Fibroblast of skin of left biceps (primary cell): ENCODE results near the gene EEF1AKMT4.
A peak's percentile ranks its signal among the peaks of the same experiment; 100 is the strongest.
"Not testable (repeated sequence)": the region's sequence is repeated elsewhere in the genome, so short reads cannot be mapped to it uniquely, and the experiment has no call there.

Experiments
- DNase-seq, 2 experiments: peaks; one replicate each; pipeline ENCODE4 v3.0.0-alpha.2; 2013; ENCODE audit warnings: low read depth in 2 of 2

Gene EEF1AKMT4

DNA sequence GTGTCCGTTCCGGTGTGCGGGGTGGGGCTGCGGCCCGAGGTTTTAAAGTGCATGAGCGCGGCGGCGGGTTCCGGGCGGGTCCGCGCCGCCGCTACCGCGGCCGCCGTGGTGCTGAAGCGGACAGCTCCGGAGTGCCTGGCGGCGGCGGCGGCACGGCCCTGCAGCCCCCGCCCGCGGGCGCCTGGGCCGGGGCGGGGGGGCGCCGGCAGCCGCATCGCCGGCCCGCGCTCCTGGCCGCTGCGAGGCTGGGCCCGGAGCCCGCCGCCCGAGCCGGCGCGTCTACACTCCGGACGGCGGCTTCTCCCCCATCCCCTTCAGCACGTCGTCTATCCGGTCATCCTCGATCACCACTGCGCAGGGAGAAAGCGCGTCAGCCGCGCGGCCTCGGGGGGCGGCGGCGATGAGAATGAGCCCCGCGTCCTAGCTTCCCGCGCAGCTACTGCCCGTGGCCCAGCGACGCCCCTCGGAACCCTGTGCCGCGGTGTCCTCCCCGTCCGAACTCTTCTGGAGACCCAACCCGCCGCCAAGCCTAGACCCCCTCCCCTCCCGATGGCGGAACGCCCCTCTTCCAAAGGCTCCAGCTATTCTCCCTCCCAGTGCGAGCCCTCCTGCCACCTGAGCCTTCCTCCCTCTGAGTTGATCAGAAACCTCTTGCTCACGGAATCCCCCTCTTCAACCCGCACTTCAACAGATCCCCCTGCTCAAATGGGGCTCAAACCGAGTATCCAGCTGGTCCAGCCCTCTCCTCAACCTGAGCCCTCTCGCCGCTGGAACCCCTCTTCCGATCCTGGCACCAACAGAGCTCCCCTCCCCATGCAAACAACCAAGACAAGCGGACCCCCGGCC lies 10.6 kb downstream of the EEF1AKMT4 start:
- DNase-seq: no peak

DNA sequence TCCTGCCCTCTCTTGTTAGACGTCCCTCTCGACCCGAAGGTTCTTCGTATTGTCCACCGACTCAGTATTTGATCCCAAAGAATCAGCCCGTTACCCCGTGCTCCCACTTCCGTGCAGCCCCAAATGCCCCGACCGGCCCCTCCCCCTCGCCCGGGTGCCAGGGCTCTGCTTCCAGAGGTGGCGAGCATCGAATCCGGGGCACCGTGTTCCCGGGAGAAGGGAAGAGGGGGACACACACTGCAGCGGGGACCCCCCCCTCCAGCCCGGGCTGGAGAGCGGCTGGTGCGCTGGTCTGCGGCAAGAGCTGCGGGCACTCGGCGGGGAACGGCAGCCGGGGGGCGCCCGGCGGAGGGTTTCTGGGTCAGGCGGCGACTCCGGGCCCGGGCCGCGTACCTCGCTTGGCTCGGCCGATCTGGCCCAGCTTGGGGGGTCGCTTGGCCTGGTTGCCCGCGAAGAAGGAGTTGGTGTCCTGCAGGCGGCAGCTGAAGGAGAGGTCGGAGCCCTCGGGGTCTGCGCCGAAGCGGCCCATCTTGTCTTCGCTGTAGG lies 11.3 kb downstream of the EEF1AKMT4 start:
- DNase-seq: no peak

DNA sequence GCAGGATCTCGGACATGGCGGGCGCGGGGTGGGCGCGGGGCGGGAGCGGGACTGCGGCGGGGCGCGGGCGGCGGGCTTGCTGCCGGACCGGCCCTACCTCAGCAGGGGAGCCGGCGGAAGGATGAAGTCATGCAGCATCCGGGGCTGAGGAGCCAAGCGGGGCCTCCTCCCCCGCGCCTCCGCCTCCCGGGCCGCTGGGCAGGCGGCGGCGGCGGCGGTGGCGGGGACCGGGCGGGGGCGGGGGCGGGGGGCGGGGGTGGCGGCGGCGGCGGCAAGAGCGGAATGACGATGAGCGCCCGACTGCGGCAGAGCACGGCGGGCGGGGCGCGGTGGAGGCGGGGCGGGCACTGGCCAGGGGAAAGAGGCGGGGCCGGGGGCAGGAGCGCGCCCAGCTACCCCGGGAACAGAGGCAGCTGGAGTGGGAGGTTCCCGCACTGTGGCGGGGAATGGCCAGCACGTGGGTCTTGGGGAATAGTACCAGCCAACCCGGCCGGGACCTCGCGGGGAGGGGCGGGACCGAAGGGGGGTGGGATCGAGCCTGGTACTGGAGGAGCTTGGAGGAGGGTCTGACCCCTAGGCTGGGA lies 11.9 kb downstream of the EEF1AKMT4 start, which contains the start of gene CAMK2N2:
CAMK2N2 (minus strand) TSS at position 284 of the 584 bp plus-strand sequence; CDS start at position 16, 268 bp downstream.
- DNase-seq: no peak

DNA sequence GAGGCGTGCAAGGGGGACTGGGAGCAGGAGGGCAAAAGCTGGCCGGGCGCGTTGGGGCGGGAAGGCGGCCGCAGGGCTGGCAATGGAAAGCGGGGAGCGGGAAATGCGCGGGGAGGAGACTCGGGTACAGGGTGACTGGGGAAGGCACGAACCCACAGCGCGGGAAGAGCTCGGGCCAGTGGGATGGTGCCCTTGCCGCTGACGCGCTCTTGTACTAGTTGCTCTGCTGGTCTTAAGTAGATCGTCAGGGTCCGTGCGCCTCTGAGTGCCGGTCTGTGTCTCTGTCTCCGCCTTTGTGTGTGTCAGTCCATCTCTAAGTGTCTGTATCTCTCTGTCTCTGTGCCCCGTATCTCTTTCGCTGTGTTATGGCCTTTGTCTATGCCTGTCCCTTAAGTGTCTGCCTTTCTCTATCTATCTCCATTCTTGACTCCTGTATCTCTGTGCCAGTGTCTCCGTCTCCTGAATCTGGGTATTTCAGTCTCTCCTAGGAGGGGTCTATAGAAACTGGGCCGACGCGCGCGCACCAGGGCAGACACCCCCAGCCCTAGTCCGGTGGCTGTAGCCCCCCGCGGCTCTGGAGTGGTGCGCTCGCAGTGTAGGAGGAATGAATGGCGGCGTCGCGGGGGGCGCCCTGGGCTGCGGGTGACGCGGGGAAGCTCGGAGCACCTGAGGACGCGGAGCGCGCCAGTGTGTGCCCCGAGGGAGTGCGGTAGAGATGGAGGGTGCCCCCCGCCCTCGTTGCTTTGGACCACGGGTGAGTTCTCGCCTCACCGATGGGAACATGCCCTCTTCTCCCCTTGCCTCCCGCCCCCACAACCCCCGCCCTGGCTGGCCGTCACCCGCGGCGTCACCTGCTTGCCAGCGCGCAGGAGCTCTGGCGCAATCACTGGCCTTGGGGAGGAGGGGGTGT lies 12.6 kb downstream of the EEF1AKMT4 start:
- no peak for DNase-seq

DNA sequence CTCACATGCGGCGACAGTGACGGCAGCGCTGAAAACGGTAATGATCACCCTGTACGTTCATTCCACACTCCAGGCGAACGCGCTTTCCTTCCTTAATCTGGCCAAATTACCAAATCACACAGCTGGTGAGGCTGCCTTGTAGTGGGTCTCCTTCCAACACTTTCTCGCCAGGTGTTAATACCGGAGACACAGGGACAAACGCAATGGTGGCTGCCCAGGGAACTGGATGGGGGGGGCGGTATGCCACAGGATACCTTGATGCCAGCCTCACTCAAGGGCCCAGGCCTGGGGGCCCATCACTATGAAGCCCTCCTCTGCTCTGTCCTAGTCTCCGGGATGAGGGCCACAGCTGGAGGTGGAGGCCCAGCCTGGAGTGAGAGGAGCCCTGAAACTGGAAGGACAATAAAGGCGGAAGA lies 13.3 kb downstream of the EEF1AKMT4 start:
- DNase-seq: no peak

DNA sequence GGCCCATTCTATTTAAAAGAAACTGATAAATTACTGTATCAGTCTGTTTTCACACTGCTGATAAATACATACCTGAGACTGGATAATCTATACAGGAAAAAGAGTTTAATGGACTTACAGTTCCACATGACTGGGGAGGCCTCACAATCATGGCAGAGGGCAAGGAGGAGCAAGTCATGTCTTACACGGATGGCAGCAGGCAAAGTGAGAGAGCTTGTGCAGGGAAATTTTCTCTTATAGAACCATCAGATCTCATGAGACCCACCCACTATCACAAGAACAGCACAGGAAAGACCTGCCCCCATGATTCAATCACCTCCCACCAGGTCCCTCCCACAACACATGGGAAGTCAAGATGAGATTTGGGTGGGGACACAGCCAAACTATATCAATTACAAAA lies 17.8 kb downstream of the EEF1AKMT4 start:
- DNase-seq: not testable (repeated sequence)

DNA sequence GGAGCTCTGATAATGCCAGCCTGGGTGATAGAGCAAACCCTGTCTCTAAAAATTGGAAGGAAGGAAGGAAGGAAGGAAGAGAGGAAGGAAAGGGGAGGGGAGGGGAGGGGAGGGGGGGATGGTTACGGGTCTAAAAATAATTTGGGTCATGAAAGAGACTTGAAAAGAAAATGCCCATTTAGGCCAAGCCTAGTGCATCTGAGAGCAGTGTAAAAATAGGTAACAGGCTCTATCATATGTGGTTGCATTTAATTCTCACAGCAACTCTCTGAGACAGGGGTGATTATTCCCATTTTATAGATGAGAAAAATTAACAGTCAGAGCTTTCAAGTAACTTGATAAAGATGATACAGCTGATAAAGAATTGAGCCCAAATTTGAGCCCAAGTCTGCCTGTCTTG lies 22.8 kb downstream of the EEF1AKMT4 start:
- no peak for DNase-seq

DNA sequence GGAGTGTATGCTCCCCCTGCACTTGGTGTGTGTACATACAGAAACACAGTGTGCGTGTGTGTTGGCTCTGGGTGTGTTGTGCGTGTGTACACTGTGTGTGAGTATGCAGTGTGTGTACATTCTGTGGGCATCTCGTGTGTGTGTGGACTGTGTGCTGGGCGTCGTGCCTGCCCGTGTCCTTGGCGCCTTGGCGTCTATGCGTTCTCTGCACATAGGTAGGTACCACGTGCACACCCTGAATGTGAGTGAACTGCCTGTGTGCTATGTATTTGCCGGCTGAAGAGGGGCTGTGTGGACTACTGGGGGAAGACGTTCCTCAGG lies 25.9 kb downstream of the EEF1AKMT4 start:
- no peak for DNase-seq

DNA sequence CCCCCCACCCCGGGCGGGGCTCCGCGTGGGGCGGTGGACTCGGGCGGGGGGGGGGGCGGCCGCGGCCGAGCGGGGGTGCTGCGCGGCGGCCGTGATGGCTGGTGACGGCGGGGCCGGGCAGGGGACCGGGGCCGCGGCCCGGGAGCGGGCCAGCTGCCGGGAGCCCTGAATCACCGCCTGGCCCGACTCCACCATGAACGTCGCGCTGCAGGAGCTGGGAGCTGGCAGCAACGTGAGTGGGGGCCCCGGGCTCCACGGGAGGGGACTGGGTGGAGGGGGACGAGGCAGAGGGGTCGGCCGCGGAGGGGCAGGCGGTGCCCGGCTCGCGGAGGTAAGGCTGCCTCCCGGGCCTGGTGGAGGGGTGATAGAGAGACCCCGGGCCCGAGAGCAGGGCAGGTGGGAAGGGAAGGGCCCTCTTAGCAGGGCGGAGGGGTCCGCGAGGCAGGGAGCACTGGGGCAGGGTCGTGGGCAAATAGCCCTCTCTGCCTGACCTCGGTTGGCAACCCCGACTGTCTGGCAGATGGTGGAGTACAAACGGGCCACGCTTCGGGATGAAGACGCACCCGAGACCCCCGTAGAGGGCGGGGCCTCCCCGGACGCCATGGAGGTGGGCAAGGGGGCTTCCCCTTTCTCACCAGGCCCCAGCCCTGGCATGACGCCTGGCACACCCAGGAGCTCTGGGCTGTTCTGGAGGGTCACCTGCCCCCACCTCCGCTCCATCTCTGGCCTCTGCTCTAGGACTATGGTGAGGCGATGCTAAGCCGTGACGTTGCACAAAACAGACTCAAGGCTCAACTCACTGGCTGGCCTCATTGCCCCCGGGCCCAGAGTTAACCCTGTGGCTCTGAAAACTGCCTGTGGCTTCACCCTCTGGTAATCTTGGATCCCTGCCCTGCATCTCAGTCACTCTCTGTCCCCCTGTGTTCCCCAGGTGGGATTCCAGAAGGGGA lies 26.8 kb downstream of the EEF1AKMT4 start, which contains the start of gene ECE2:
ECE2 (plus strand) TSS at position 62 of the 950 bp plus-strand sequence; CDS start at position 194, 132 bp downstream.
- DNase-seq: no peak

DNA sequence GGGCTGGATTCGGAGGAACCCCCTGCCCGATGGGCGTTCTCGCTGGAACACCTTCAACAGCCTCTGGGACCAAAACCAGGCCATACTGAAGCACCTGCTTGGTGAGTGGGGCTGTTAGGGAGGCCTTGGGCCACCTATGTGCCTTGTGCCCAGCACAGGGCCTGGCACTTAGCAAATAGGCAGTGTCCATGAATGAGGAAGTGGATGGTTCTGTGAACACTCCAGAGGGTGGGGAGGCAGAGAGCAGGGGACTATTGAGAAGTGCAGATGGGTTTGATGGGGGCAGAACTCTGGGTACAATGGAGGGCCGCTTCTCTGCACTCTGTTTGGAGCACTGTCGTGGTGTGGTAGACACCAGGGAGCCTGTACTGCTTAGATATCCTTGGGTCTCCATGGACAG lies 27.9 kb downstream of the EEF1AKMT4 start:
- no peak for DNase-seq

DNA sequence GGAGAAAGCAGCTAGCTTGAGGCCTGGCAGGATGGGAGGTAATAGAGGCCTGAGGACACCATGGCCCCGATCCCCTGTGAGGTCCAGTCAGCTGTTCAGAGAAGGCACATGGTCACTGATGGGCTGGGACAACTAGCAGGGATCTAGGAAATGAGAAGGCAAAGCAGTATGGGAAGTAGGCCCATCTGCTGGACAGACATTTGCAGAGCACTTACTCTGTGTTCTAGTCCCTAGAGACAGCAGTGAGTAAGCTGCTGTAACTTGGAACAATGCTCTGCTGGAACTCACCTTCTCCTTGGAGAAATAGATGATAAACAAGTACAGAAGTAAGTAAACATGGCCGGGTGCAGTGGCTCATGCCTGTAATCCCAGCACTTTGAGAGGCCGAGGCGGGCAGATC lies 33.5 kb downstream of the EEF1AKMT4 start:
- no peak for DNase-seq

DNA sequence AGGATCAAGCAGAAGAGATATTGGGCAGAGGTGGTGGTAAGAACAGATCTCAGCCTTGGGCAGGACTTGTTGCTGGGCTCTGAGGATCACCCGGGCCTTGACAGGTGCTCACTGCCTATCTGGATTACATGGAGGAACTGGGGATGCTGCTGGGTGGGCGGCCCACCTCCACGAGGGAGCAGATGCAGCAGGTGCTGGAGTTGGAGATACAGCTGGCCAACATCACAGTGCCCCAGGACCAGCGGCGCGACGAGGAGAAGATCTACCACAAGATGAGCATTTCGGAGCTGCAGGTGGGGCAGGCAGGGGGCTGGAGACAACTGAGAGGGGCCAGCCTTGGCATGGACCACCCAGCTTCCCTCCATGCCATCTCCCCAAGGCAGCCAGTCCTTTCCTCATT lies 34.2 kb downstream of the EEF1AKMT4 start:
- DNase-seq: no peak

DNA sequence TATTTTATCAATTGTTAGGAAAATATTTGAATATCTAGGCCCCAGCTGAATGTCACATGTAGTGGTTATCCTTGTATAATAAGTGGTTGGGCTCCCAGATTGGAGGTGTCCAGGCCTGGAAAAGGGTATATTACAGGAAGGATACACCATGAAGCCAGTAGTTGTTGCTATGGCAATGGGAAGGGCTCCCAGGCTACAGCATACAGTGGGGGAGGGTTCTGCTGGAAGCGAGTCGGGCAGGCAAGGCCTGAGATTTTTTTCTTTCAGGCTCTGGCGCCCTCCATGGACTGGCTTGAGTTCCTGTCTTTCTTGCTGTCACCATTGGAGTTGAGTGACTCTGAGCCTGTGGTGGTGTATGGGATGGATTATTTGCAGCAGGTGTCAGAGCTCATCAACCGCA lies 35.2 kb downstream of the EEF1AKMT4 start:
- DNase-seq: peak; percentile 13 to 23

DNA sequence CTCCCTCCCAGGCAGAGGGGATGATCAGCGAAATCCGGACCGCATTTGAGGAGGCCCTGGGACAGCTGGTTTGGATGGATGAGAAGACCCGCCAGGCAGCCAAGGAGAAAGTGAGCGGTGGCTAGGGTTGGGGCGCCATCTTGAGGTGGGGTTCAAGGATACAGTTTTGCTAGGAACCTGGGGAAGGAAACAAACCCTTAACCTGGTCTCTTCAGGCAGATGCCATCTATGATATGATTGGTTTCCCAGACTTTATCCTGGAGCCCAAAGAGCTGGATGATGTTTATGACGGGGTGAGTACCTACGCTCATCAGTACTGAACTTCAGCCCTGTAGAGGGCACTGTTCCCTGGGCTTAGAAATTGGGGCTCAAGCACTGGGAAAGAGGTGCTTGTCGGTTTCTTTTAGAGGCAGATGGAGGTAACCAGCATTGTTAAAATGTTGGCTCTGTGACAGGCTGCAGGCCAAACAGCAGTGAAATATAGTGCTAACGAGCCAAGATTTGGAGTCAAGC lies 40.0 kb downstream of the EEF1AKMT4 start:
- DNase-seq: no peak

DNA sequence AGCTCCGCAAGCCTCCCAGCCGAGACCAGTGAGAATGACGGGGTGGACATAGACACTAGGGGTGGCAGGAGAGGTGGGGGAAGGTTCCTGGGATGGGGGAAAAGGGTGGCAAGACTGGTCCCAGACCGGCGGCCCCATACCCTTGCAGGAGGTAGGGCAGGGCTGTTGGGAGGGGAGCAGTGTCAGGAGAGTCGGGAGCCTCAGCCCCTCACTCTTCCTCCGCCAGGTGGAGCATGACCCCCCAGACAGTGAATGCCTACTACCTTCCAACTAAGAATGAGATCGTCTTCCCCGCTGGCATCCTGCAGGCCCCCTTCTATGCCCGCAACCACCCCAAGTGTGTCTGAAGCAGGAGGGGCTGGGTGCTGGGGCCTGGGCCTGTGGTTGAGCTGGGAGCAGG lies 40.9 kb downstream of the EEF1AKMT4 start:
- no peak for DNase-seq

DNA sequence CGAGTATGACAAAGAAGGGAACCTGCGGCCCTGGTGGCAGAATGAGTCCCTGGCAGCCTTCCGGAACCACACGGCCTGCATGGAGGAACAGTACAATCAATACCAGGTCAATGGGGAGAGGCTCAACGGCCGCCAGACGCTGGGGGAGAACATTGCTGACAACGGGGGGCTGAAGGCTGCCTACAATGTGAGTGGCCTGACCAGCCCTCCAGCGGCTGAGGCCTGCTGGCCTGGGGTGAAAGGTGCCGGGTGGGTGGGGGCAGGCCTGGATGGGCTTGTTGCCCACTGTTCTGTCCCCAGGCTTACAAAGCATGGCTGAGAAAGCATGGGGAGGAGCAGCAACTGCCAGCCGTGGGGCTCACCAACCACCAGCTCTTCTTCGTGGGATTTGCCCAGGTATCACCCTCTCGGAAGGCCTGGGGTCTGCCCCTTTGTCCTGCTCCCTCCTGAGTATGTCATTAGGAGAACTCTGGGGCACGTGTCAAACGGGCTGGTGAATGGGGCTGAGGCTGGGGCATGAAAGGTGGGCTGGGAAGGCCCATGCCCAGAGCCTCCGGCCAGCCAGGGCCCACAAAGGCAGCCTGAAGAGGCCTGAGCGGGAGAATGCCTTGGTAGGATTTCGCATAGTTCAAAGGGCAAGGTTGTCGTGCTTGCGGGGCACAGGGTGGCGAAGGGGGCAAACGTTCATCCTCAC lies 41.7 kb downstream of the EEF1AKMT4 start:
- no peak for DNase-seq

DNA sequence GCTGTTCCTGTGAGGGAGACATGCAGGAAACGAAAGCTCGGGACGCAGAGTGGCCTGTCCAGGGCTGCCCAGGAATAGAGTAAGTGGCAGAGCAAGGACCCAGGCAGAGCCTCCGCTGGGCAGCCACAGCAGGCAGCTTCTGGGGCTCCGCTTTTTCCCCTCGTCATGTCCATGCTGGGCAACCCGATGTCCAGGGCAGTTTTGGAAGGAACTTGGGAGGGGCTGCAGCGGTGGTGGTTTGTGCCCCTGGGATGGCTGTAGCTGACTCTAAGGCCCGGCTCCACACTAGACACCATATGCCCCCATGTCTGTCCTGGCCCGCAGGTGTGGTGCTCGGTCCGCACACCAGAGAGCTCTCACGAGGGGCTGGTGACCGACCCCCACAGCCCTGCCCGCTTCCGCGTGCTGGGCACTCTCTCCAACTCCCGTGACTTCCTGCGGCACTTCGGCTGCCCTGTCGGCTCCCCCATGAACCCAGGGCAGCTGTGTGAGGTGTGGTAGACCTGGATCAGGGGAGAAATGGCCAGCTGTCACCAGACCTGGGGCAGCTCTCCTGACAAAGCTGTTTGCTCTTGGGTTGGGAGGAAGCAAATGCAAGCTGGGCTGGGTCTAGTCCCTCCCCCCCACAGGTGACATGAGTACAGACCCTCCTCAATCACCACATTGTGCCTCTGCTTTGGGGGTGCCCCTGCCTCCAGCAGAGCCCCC lies 42.4 kb downstream of the EEF1AKMT4 start:
- DNase-seq: no peak

DNA sequence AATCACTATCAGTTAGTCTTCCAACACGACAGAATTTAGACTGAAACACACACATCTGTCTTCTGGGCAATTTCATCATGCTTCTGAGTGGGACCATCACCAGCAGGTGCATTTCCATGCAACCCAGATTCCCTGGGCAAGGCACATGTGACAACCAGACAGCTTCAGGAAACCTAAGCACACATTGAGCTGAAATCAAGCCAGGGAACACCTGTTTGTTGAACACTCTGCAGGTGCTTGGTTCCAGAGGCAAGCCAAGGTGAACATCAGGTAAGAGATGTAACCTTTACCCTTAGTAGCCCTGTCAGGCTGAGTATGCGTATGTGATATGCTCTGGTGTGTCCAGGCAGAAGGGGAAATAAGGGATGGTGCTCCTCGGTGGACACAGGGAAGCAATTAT lies 46.3 kb downstream of the EEF1AKMT4 start:
- no peak for DNase-seq

DNA sequence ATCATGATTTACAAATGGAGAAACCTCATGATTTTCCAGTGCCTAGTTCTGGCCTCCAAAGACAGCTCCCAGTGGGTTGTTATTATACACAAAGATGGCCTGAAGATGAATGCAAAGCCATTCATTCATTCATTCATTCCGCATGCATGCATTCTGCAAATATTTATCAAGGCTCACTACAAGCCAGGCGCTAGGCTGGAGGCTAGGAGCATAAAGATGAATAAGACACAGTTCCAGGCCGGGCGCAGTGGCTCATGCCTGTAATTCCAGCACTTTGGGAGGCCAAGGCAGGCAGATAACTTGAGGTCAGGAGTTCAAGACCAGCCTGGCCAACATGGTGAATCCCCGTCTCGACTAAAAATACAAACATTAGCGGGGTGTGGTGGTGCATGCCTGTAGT lies 47.1 kb downstream of the EEF1AKMT4 start:
- DNase-seq: no peak
